GM12865 (cell line): ENCODE measurements around the gene LTA4H.

Source experiments
- DNase-seq: peaks from one replicate; pipeline ENCODE4 v3.0.0; 2010; ENCODE audit warnings: low read depth
- H3K4me3 ChIP-seq: 2 replicates; pipeline ENCODE4 v1.5.1; 2011; ENCODE audit warnings: mild to moderate bottlenecking, low read depth, low read length, control low read depth
- CTCF ChIP-seq: IDR thresholded peaks from 2 replicates; pipeline ENCODE4 v1.5.1; 2011; ENCODE audit warnings: low read length, control low read depth, low read depth, inconsistent platforms; ENCODE audit not compliant: insufficient read depth; ENCODE audit errors: missing control alignments

Gene LTA4H

GRCh38 chr12:95988506-95989275 lies 46.7 kb downstream of the LTA4H start:
- no peak for TF ChIP-seq CTCF
- no peak for DNase-seq
- no peak overlapping the region for H3K4me3 ChIP-seq

GRCh38 chr12:95986635-95987570 lies 48.5 kb downstream of the LTA4H start:
- DNase-seq = no peak
- no peak for TF ChIP-seq CTCF
- no peak overlapping the region for H3K4me3 ChIP-seq

DNA sequence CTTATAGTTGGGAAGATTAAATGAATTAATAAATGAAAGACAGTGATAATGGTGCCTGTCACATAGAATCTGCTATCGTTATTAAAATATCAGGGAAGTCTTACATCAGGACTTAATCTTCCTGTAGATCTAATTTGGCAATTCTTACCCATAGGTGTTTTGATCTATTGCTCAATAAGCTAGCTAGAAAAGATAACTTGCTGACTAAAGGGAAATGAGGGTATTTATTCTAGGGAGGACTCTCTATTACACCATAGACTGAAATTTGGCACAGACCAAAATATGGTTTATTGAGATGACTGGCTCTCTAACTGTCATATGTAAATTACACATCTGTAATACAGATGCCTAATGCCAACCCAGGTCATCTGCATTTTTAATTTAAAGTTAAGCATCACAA lies 50.7 kb downstream of the LTA4H start:
- no peak for DNase-seq
- no peak for TF ChIP-seq CTCF

DNA sequence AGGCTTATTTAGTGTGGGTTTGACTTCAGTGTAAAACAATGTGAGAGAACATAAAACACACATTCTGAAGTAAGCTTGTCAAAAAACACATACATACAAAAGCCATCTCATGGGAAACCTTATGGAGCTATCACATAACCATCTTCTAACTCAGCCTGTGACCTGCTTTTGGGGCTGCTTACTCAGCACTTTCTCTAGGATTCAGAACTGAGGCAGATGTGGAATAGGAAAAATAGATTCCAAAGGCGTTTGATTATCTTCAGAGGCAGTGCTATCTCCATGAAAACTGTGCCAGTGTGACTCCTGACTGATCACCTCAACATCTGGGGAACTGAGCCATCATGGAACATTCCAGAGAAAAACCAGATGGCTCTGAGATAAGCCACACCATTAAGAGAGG lies 52.8 kb downstream of the LTA4H start:
- H3K4me3 ChIP-seq = no peak overlapping the region
- TF ChIP-seq CTCF = no peak
- no peak for DNase-seq

More for the DNA sequence above, 50.7 kb downstream of the LTA4H start:
- H3K4me3 ChIP-seq = no peak overlapping the region

GRCh38 chr12:95980437-95980836 lies 55.0 kb downstream of the LTA4H start:
- no peak for DNase-seq
- no peak for TF ChIP-seq CTCF
- no peak overlapping the region for H3K4me3 ChIP-seq

DNA sequence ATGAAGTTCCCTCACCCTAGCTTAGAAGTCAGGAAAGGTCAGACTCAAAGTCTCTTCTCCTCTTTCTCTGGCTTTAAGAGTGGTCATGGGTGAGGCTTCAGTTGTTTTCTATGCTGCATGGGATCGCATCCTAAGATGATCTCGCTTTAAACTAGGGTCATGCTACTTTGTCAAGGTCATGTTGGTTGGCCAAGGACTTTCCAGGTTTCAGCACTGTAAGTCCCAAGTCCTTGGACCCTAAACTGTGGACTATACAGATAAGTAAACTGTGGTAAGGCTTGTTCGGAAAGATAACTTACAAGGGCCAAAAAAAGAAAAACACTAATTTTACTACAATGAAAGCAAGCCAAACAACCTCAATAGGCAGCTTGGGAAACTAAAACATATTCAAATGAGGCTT lies 56.6 kb downstream of the LTA4H start:
- no peak overlapping the region for H3K4me3 ChIP-seq
- TF ChIP-seq CTCF = no peak
- no peak for DNase-seq
